ENCODE measurements around the gene DRC3.
"Not testable (repeated sequence)": the region's sequence is repeated elsewhere in the genome, so short reads cannot be mapped to it uniquely, and the experiment has no call there.

The DRC3 gene

DNA sequence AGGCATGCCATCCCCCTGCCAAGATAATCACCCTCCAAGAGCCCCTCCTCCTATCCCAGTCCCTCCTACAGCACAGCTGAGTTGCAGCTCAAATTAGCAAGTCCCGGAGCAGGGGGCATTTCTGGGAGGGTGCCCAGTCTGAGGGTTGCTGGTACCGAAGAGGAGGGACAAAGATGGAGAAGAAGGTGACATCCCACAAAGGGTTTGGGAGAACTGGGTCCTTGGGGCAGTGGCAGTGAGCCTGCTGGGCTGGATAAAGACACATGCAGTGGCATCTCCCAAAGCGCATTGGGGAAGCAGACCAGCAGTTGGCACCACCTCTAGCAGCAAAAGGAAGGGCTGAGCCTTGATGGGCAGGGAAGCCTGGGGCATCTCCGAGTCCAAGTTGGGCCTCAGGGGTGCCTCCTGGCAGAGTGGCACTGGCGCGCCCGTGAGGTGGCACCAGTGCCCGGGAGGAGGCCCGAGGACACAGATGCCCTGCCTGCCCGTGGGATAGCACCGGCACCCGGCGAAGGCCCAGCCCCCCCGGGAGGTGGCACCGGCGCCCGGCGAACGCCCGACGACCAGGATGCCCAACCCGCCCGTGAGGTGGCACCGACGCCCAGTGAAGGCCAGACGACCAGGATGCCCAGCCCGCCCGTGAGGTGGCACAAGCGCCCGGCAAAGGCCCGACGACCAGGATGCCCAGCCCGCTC lies 1.1 kb upstream of the DRC3 start:
- DNase-seq, result no peak

DNA sequence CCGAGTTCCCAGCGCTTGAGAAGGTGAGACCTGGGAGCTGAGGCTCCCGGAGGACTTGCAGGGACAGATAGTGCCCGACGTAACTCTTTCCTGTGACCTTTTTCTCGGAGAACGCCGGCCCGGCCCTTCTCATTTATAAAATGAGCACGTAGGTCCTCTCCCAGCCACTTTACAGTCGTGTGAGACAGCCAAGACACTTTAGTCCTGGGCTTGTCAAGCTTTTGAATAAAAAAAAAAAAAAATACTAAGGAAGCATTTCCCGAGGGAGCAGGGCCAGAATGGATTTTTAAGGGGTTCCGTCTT lies 241 bp downstream of the DRC3 start:
- no peak for DNase-seq

DNA sequence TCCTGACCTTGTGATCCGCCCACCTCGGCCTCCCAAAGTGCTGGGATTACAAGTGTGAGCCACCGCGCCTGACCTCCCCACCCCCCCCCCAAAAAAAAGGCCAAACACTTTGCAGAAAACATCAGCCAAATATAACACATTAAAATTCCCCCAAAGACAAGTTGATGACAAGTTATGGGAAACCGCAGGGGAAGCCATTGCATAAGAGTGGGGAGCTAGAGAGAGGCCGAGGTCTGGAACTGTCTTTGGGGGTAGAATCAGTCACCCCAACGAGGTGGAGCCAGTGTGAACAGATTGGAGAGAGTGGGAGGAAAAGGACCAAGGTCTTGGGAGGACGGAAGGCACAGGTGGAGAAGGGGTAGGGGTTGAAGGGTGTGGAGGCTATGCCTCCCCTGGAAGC lies 2.8 kb downstream of the DRC3 start:
- DNase-seq, result no peak

DNA sequence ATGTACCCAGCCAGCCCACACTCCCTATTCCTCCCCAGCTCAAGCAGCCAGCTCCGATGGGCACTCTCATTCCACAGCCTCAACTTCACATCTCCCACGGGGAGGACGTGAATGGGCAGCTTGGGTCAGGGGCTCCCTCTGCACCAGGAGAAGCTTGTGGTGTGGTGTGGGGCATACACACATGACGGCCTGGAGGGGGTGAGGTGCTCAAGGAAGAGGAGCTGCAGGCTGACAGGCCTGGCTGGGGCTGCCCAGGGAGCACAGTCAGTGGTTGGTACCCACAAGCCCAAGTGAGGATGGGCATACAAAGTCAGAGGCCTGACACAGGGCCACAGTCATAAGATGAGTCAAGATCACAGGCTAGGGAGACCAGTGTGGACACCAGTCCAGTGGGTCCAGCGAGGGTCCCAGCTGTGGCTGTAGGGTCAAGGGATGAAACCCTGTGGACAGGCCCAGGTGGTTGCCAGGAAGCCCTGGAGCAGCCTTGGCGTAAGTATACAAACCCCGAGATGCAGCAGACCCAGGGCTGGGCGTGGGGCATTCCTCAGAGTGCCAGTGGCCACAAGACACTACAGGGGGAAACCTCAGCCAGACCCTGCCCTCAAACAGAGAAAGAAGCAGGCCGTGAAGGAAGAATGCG lies 4.4 kb downstream of the DRC3 start:
- no peak for DNase-seq

DNA sequence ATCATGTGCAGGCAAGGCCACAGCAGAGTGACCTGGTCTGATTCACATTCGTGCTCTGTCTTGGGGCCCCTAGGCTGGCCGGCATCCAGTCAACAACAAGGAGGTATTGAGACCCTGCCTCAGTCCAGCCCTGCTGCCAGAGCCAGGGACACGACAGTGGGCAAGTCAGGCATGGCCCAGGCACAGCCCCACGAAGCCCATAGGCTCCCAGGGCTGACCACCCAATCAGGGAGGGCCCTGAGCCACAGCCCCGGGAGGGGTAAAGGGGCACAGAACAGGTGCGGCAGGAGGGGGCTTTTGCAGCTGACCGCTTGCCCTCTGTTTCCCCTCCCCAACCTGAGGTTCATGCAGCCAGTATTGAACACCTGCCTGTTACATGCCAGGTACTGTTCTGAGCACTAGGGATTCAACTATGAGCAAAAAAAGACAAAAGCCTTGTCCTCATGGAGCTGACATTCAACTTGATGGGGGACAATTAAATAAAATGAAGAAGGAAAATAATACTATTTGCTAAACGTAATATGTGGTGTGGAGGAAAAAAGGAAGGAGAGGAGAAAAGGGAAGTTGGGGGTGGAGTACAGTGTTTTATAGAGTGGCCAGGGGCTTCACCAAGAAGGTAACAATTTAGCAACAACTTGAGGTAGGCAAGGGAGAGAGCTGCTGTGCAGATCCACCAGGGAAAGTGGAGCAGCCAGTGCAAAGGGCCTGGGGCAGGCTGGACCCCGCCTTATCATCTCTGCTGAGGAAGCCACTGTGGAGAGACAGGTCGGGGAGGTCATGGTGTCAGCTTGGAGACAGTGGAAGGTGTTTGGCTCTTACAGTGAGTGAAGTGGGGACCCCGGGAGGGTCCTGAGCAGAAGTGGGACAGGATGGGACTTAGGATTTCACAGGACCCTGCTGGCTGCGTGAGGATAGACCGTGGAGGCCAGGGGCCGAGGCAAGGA lies 6.1 kb downstream of the DRC3 start:
- DNase-seq, result no peak

DNA sequence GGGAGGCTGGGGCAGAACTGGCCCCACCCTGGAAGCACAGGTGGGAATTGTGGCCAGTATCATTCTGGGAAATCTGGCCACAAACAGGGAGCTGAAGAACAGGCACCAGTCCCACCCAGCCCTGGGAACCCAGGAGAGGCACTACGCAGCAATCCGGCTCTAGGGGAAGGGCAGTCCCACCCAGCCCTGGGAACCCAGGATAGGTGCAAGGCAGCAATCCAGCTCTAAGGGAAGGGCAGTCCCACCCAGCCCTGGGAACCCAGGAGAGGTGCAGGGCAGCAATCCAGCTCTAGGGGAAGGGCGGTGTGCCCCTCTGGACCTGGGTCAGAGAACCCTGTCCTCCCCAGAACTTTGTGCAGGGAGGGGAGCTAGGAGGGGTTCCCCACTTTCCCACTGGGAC lies 7.1 kb downstream of the DRC3 start:
- no peak for DNase-seq

DNA sequence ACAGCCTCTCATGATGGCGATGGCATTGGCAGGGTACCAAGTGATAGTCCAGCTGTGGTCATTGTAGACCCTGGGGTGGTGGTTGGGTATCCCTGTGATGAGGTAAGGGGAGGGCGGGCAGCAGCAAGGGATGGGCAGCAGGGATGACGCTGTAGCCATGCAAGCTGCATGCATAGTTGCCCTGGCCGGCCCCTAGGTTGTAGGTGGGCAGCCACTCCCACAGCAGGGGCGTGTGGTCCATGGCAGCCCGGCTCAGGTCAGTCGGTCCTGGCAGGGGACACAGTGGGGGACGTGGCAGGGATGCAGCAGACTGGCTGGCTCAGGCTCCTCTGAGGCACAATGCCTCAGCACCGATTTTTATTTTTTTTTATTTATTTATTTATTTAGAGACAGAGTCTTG lies 8.7 kb downstream of the DRC3 start:
- DNase-seq, result no peak

DNA sequence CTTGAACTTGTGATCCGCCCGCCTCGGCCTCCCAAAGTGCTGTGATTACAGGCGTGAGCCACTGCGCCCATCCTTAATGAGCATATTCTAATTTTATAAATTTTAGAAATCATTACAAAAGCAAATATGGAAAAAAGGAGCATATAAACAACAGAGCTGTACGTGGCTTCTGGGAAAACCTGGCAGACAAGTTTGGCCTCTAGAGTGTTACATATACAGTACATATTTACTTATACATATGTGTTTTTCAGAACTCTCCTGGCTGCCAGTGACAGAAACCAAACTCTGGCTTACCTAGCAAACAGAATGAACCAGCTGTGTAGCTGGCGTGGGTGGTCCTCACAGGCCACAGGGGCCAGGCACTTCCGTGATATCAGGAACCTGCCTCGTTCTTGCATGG lies 10.1 kb downstream of the DRC3 start:
- no peak for DNase-seq

DNA sequence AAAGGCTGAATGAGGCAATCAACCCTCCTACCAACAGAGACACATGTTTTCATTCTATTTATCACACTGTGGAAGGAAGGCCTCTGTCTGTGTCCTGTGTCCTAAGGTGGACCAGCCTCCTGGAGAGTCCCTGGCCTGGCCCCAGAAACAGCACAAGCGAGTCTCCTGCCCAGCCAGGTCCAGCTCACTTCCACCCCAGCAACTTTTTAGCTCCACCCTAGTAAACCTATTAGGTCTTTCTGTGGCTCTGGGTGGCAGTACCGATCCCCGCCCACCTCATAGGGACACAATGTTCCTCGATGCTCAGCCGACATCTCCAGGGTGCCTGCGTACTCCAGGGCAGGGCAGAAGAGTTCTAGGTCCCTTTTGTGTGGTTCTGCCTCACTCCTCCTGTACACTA lies 10.7 kb downstream of the DRC3 start:
- DNase-seq, result no peak

DNA sequence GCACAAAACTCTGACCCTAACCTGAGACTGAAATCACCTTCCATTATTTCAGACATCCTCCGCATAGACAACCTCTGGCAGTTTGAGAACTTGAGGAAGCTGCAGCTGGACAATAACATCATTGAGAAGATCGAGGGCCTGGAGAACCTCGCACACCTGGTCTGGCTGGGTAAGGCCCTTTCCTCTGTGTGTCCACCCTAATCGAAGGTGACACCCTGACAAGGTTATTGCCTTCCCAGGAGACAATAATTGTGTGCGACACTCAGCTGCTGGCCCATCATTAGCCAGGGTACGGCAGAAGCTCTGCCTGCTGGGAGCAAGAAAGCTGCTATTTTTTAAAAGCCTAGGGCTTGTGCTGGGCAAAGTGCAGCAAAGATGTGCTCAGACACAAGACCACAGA lies 11.1 kb downstream of the DRC3 start:
- no peak for DNase-seq

DNA sequence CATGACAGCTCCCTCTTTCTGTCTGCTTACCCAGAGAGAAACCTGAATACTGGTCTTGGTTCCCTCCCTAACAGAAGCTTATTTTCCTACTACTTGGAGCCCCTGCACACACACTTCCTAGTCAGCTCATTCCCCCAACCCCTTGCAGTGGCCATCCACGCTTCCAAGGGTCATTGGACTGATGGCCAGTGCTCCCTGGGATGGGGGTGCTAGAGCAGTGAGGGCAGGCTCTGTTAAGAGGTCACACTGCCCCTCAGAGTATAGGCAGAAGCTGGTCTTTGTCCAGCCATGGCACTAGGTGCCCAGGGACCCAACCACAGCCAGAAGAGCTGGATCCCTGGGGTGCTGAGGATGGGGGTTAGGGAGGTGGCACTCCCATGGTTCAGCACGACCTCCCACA lies 12.5 kb downstream of the DRC3 start:
- no peak for DNase-seq

DNA sequence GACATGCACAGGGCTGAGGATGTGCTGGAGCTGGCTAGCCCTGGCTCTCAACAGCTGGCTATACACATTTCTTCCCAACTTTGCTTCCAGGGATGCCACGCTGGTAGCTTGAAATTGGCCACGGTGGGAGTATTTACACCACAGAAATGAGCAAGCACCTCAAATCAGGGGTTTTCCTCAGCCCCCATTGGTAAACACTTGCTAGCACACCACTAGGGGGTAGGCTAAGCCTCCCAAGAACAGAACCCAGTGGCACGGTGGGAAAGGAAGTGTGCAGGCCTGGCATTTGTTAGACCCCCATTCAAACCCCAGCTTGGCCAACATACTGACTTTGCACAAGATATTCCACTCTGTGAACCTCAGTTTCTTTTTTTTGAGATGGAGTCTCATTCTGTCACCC lies 12.9 kb downstream of the DRC3 start:
- DNase-seq, result no peak

DNA sequence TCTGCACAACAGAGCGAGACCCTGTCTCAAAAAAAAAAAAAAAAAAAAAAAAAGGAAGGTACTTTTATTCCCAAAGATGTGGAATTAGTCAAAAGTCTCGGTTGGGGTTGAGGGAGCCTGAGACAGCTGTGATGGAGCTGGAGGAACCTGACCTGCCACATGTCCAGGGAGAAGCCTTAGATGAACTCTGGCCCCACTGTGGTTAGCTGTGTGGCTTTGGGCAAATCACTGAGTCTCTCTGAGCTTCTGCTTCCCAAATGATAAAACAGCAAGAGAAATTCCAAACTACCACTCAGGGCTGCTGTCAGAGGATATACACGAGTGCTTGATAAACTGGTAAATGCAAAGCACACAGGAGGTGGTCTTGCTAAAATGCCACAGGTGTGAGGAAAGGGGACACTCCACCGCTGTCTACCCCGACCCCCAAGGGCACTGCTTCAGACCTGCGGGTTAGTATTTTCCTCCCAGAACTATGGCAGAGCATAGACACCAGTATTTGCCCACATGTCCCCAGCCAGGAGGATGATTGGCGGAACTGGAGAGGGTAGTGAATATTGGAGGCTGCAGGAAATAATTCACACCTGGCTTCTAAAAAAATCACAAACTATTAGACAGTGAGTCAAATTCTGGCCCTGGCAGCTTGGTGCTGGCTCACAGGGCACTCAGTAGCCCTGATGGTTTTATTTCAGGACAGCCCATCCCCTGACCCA lies 14.7 kb downstream of the DRC3 start:
- DNase-seq, result no peak

DNA sequence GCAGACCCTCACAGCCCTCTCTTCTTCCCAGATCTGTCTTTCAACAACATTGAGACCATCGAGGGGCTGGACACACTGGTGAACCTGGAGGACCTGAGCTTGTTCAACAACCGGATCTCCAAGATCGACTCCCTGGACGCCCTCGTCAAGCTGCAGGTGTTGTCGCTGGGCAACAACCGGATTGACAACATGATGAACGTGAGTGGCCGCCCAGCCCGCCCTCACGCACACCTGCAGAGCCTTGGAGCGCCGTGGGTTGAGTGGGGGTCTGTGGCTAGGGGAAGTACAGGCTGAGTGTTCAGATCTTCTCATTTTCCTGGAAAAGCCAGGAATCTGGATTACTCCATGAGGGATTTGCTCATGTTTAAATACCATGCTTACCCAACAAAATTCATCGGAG lies 15.2 kb downstream of the DRC3 start:
- no peak for DNase-seq

DNA sequence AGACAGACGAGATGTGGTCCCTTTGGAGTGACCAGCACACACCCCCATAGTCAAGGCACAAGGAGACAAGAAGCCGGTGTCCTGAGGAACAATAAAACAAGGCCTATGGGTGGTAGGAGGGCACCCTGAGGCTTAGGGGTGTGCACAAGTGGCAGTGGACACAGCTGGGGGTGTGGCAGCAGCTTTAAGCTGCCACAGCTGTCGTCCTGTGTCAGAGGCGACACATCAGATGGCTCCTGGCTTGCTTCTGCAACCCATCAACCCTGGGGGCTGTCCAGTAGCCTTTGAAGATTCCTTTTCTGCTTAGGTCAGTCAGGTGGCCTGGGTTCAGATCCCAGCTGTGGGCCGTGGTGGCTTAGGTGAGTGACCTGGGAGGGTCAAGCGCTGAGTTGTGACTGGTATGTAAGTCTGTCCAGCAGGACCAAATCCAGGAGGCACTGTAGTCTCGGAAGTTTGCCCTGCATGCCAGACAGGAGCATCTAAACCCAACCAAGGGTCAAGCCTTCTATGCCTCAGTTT lies 15.8 kb downstream of the DRC3 start:
- DNase-seq, result no peak

DNA sequence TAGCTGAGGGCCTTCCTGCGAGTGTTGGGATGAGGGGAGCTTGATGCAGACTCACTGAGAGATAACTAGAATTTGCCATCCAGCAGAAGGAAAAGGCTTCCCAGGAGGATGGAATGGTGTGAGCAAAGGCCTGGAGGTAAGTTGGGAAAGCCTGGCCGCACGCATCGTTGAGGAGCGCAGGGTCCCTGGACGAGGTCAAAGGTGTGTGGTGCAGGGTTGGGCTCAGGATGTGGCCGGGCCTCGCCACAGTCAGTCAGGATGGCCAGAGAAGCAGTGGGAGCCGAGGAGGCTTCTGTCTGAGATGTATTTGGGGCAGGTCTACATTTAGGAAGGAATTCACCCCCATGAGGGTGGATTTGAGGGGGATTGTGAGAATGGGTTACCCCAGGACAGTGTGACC lies 16.4 kb downstream of the DRC3 start:
- no peak for DNase-seq

DNA sequence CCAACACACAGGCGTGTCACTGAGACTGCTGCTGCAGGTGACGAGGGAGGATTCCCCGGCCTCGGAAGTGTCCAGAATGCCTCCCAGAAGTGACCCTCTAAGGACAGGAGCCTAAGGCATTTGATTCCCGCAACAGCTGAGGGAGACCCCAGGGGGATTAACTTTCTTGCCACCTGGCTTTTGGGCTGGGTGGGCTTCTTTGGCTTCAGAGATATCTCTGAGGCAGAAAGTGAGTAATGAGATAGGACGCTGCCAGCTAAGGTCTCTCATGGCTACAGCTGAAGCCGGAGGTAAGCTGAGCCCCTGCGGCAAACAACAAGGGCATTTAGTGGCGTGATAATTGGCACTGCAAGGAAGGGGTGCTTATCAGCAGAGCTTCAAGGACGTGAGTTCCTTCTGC lies 17.0 kb downstream of the DRC3 start:
- DNase-seq, result no peak

DNA sequence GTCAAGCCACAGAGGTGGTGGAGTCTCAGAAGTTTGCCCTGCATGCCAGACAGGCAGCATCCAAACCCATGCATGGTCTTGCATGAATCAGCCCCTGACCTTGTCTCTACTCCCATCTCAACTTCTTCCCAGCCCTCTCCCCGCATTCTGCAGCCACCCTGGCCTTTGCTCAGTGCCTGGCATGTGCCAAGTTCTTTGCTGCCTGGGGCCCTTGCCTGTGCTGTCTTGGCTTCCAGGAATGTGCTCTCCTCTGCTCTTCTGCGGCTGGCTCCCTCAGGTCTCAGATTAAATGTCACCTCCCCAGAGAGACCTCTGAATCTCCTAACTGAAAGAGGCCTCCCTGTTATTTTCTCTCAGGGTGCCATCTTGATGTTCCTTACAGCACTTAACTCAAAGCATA lies 17.6 kb downstream of the DRC3 start:
- DNase-seq, result no peak

DNA sequence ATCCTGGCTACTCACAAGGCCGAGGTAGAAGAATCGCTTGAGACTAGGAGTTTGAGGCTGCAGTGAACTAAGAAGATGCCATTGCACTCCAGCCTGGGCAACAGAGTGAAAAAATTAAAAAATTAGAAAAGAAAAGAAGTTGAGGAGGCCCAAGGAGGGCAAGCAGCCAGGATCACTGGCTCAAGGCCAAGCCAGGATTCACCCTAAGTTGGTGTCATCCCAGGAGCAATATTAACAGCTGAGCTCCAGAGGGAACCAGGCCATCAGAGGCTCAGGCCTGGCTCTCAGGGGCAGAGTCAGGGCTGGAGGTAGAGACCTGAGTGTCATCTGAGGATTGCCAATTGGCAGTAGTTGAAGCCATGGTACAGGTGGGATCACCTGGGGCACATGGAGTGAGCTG lies 20.7 kb downstream of the DRC3 start:
- no peak for DNase-seq

DNA sequence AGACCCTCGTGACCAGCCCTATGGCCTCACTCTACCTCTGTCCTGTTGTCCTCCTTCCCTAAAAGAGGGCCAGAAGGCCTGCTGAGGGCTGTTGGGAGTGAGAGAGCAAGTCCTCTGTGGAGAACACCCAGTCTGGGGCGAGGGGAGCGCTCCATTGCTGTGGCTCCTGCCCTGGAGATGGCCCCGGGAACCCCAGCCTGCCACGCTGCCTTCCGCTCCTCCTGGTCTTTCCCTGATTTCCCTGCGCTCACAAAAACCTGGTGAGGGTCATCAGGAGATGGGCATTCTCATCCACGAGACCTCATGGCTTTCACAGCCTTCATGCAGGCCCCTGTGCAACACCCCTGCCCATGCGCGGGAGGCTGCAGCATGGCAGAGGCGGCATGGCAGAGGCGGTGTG lies 21.2 kb downstream of the DRC3 start:
- no peak for DNase-seq

DNA sequence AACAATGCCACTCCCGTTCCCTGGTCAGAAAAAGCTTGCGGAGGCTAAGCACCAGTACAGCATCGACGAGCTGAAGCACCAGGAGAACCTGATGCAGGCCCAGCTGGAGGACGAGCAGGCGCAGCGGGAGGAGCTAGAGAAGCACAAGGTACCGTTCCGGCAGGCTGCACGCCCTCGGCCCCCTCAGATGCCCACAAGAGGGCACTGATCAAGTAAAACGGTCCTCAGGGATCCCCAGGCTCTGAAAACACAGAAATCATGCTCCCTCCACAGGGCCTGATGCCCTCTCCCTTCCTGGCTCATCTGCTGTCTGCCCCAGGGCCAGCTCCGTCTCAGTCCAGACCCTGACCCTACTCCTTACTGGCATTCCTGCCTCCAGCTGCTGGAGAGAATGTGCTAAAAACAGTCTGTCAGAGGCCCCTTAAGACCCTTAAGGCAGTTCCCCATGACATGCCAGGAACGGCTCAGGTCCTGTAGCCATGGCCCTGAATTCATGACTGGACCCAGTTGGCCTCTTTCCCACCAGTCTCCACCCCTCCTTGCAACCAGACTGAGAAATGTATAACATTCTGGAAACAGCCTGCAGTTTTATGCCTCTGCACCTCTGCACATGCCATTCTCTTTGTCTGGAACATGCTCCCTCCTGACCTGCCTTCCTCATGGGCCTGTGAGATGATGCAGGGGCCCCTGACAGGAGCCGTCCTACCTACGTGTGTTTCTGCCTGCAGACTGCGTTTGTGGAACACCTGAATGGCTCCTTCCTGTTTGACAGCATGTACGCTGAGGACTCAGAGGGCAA lies 21.8 kb downstream of the DRC3 start:
- no peak for DNase-seq

DNA sequence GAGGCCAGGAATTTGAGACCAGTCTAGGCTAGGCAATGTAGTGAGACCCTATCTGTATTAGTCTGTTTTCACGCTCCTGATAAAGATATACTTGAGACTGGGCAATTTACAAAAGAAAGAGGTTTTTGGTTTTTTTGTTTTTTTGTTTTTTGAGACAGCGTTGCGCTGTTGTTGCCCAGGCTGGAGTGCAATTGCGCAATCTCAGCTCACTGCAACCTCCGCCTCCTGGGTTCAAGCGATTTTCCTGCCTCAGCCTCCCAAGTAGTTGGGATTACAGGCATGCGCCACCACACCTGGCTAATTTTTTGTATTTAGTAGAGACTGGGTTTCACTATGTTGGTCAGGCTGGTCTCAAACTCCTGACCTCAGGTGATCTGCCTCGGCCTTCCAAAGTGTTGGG lies 23.2 kb downstream of the DRC3 start:
- not testable (repeated sequence) for DNase-seq

DNA sequence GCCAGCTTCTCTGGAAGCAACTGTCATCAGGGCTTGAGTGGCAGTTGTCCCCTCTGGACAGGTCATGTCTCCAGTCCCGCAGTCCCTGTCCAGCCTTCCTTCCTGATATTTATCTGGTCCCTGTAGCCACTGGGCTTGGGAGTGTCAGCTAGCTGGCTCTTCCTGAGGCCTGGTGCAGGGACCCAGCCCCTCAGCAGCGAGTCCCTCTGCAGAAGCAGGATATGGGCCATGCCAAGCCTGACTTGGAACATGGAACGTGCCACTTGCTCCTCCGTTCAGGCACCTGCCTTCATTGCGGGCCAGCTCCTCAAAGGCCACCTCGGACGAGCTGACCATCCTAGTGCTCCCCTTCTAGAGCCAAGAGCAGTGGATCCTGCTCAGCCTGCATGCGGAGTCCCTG lies 26.3 kb downstream of the DRC3 start:
- no peak for DNase-seq

Measured in activated effector memory CD4-positive, alpha-beta T cell treated with Interleukin-2 at 50 U/mL for 16 hours (primary cell).